ENCODE measurements around the gene METTL22. TPM values are rescaled to one million over a fixed set of nuclear protein-coding genes. Genes with fewer than 3 reads are reported as not detected.

METTL22 gene
- polyA plus RNA-seq, 1 of the 3 experiments (the other 2 are of a cell fraction): 38.3 TPM

DNA sequence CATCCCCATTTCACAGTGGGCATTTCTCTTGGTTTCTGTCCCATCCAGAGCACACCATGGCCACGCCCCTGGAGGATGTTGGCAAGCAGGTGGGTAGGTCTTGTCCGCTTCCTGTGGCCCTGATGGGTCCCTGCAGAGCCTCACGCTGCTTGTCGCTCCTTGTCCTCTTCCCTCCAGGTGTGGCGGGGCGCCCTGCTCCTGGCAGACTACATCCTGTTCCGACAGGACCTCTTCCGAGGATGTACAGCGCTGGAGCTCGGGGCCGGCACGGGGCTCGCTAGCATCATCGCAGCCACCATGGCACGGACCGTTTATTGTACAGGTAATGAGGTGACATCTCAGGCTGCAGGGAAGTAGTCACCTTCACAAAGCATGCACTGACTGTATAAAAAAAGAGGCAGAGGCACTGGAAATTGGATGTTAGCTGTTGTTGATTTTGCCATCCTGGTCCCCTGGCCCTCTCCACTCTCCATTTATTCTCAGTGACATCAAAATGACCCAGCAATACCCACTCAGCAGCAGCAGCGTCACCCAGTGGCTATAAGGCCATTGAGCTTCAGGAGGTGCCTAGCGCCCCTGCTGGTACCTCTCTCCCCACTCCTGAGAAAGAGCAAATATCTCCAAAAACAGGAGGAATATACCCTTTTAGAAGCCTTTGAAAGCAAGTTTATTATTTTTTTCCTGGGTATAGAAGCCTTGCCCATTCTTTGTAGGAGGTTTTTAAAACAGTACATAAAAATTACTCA lies 13.7 kb downstream of the METTL22 start:
- TF ChIP-seq RAD21 (IDR thresholded peaks at IDR 0.05; ENCODE audit: low read length) (peak; percentile 61), SMC3 (IDR thresholded peaks at IDR 0.05; ENCODE audit: low read depth, low read length) (peak; percentile 47), CHD2 (IDR thresholded peaks at IDR 0.05; ENCODE audit: low read length, partially characterized antibody) (no peak)
- TF ChIP-seq, protein P1, sequence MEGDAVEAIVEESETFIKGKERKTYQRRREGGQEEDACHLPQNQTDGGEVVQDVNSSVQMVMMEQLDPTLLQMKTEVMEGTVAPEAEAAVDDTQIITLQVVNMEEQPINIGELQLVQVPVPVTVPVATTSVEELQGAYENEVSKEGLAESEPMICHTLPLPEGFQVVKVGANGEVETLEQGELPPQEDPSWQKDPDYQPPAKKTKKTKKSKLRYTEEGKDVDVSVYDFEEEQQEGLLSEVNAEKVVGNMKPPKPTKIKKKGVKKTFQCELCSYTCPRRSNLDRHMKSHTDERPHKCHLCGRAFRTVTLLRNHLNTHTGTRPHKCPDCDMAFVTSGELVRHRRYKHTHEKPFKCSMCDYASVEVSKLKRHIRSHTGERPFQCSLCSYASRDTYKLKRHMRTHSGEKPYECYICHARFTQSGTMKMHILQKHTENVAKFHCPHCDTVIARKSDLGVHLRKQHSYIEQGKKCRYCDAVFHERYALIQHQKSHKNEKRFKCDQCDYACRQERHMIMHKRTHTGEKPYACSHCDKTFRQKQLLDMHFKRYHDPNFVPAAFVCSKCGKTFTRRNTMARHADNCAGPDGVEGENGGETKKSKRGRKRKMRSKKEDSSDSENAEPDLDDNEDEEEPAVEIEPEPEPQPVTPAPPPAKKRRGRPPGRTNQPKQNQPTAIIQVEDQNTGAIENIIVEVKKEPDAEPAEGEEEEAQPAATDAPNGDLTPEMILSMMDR (IDR thresholded peaks at IDR 0.05): peak; percentile 70
- Histone ChIP-seq H2AFZ (ENCODE audit: low read depth) (no peak overlapping the region), H4K20me1 (ENCODE audit: insufficient read depth) (no peaks in the 10 kb centered on the region), H3K27me3 (ENCODE audit: insufficient read depth) (no peaks in the 10 kb centered on the region), H3K4me3 (ENCODE audit: low read depth in 2 of 2, low read length in 1 of 2) (no peak overlapping the region; a peak in 1 of 4 replicates), H3K9ac (no peak overlapping the region), H3K9me2 (no peaks in the 10 kb centered on the region), H3K27ac (ENCODE audit: low read depth in 2 of 2, low read length in 1 of 2) (no peak overlapping the region; a peak in 1 of 4 replicates), H3K79me2 (ENCODE audit: insufficient read depth) (no peaks in the 10 kb centered on the region), H3K4me1 (ENCODE audit: control insufficient read depth in 1 of 2, insufficient read depth in 2 of 2, low read depth in 1 of 2, low read length in 1 of 2) (peaks cover 0 to 5% of the 10 kb centered on the region in 2 experiments; a peak in 1 of 4 replicates), H3K4me2 (no peak overlapping the region), H3F3A (replicated peaks; ENCODE audit: insufficient read depth) (no peaks in the 10 kb centered on the region), H3K9me3 (no peaks in the 10 kb centered on the region), H3K36me3 (replicated peaks in 1 of 2; ENCODE audit: control insufficient read depth in 1 of 2, insufficient read depth in 2 of 2, low read length in 1 of 2) (peaks cover 19 to 83% of the 10 kb centered on the region in 2 experiments)
- CTCF ChIA-PET: interaction anchor here (0.7 to 2.7 kb wide), 19 partner anchors 9 to 455 kb away, joined by 3 to 15 read pairs (median 4); partner anchors contain the start of gene METTL22
- 83% methylated on average over 17 of the region's 18 CpGs for WGBS (ENCODE audit: low lambda C conversion rate)
- DNase-seq: peak; percentile 60
- POLR2A ChIA-PET: interaction anchor here (0.6 kb wide), 1 partner anchor 335 kb away, joined by 4 read pairs; no protein-coding TSS in a partner anchor

DNA sequence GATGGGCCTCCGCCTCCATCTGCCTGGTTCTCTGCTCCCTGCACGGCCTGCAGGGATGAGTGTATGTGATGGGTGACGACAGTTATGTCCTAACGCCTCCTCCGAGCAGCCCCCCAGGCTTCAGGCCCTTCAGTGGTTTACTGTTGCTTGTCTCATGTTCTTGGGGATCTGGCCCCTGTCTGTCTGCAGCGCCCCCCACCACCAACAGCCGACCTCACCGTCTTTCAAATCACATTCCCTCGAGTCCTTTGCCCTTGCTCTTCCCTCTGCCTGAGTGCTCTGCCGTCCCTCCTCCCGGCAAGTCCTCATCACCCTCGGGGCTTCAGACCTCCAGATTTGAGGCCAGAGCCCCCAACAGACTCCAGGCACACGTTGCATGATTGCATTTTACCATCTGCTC lies 18.2 kb downstream of the METTL22 start:
- DNase-seq: no peak
- Histone ChIP-seq H3K4me2 (no peak overlapping the region), H3K9me3 (no peaks in the 10 kb centered on the region), H3K9me2 (no peaks in the 10 kb centered on the region), H2AFZ (ENCODE audit: low read depth) (no peak overlapping the region), H3K27me3 (ENCODE audit: insufficient read depth) (no peaks in the 10 kb centered on the region), H3K9ac (no peak overlapping the region), H4K20me1 (ENCODE audit: insufficient read depth) (no peaks in the 10 kb centered on the region), H3K4me1 (ENCODE audit: control insufficient read depth in 1 of 2, insufficient read depth in 2 of 2, low read depth in 1 of 2, low read length in 1 of 2) (no peaks in the 10 kb centered on the region), H3K27ac (ENCODE audit: low read depth in 2 of 2, low read length in 1 of 2) (no peak overlapping the region), H3F3A (replicated peaks; ENCODE audit: insufficient read depth) (no peaks in the 10 kb centered on the region), H3K79me2 (ENCODE audit: insufficient read depth) (no peaks in the 10 kb centered on the region), H3K4me3 (ENCODE audit: low read depth in 2 of 2, low read length in 1 of 2) (no peak overlapping the region), H3K36me3 (replicated peaks in 1 of 2; ENCODE audit: control insufficient read depth in 1 of 2, insufficient read depth in 2 of 2, low read length in 1 of 2) (peaks cover 22 to 81% of the 10 kb centered on the region in 2 experiments)
- TF ChIP-seq EZH2phosphoT487 (IDR thresholded peaks at IDR 0.05; ENCODE audit: borderline replicate concordance, low read depth) (no peak), NRF1 (IDR thresholded peaks at IDR 0.05; ENCODE audit: low read depth, low read length) (no peak), POLR2AphosphoS5 (IDR thresholded peaks at IDR 0.05; ENCODE audit: low read depth, low read length) (no peak), GABPA (IDR thresholded peaks at IDR 0.05; ENCODE audit: low read depth) (no peak), SIN3A (IDR thresholded peaks at IDR 0.05; ENCODE audit: borderline replicate concordance, low read depth, low read length) (no peak), RAD21 (IDR thresholded peaks at IDR 0.05; ENCODE audit: low read length) (no peak), YY1 (IDR thresholded peaks at IDR 0.05; ENCODE audit: low read depth) (no peak), TCF12 (IDR thresholded peaks at IDR 0.05) (no peak), SMC3 (IDR thresholded peaks at IDR 0.05; ENCODE audit: low read depth, low read length) (no peak), FOXM1 (IDR thresholded peaks at IDR 0.05; ENCODE audit: low read depth) (no peak), RFX5 (IDR thresholded peaks at IDR 0.05; ENCODE audit: low read length) (no peak), ELF1 (IDR thresholded peaks at IDR 0.05) (no peak), TEAD4 (IDR thresholded peaks at IDR 0.05; ENCODE audit: borderline replicate concordance, insufficient read depth) (no peak), NFIC (IDR thresholded peaks at IDR 0.05; ENCODE audit: borderline replicate concordance) (no peak), FOXJ3 (CRISPR knock-in tag; IDR thresholded peaks at IDR 0.05) (no peak), MEF2A (IDR thresholded peaks at IDR 0.05; ENCODE audit: borderline replicate concordance, low read depth) (no peak)
- TF ChIP-seq, protein P2, sequence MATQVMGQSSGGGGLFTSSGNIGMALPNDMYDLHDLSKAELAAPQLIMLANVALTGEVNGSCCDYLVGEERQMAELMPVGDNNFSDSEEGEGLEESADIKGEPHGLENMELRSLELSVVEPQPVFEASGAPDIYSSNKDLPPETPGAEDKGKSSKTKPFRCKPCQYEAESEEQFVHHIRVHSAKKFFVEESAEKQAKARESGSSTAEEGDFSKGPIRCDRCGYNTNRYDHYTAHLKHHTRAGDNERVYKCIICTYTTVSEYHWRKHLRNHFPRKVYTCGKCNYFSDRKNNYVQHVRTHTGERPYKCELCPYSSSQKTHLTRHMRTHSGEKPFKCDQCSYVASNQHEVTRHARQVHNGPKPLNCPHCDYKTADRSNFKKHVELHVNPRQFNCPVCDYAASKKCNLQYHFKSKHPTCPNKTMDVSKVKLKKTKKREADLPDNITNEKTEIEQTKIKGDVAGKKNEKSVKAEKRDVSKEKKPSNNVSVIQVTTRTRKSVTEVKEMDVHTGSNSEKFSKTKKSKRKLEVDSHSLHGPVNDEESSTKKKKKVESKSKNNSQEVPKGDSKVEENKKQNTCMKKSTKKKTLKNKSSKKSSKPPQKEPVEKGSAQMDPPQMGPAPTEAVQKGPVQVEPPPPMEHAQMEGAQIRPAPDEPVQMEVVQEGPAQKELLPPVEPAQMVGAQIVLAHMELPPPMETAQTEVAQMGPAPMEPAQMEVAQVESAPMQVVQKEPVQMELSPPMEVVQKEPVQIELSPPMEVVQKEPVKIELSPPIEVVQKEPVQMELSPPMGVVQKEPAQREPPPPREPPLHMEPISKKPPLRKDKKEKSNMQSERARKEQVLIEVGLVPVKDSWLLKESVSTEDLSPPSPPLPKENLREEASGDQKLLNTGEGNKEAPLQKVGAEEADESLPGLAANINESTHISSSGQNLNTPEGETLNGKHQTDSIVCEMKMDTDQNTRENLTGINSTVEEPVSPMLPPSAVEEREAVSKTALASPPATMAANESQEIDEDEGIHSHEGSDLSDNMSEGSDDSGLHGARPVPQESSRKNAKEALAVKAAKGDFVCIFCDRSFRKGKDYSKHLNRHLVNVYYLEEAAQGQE (IDR thresholded peaks at IDR 0.05; ENCODE audit: low read depth, low read length): no peak
- ChIA-PET POLR2A (no interaction called here), CTCF (interaction anchor here (0.6 kb wide), 1 partner anchor 72 kb away, joined by 3 read pairs; no protein-coding TSS in a partner anchor)
- WGBS (ENCODE audit: low lambda C conversion rate): 87% methylated on average over 11 of the region's 13 CpGs
